Measurements from ENCODE around the gene ZDHHC8.

The ZDHHC8 gene

DNA sequence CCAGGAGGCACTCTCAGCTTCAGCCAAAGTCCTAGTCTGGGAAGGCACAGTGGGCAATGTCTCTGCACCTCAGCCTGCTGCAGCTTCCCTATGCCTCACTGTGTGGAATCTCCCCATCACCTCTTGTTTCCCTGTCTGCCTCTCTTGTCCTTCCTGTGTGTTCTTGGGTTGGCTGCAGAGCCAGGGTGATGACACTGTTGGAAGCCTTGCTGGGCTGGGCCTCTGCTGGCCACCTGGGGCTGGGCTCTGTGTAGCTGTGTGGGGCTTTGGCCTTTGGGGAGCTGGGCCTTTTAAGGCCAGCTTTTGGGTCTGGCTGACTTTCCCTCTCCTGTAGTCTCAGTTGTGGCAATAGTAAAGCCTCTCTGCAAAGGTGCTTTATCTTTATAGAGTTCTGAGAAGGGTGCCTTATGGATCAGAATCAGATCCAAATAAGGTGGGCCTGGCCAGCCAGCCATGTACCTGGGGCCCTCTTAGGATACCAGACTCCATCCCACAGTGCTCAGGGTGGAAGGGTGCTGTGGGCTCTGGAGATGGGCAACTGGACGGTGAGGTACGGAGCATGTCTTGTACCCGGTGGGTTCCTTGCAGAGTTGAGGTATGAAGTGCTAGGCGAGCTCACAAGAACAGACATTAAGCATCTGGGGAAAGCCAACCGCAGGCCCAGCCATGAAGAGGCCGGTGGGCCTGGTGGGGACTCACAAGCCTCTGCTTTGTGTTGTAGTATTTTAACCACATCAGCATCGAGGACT lies 26.0 kb upstream of the ZDHHC8 start:
- Histone ChIP-seq H3K9me3 (ENCODE audit: low read length) (no peaks in the 10 kb centered on the region), H3K36me3 (ENCODE audit: insufficient read depth, low read length) (peaks cover 93% of the 10 kb centered on the region), H2AFZ (ENCODE audit: low read depth, low read length) (no peak overlapping the region), H3K27me3 (ENCODE audit: insufficient read depth, low read length) (no peaks in the 10 kb centered on the region), H3K4me1 (ENCODE audit: insufficient read depth, low read length) (no peaks in the 10 kb centered on the region), H3K4me3 (ENCODE audit: low read length) (no peak overlapping the region)

DNA sequence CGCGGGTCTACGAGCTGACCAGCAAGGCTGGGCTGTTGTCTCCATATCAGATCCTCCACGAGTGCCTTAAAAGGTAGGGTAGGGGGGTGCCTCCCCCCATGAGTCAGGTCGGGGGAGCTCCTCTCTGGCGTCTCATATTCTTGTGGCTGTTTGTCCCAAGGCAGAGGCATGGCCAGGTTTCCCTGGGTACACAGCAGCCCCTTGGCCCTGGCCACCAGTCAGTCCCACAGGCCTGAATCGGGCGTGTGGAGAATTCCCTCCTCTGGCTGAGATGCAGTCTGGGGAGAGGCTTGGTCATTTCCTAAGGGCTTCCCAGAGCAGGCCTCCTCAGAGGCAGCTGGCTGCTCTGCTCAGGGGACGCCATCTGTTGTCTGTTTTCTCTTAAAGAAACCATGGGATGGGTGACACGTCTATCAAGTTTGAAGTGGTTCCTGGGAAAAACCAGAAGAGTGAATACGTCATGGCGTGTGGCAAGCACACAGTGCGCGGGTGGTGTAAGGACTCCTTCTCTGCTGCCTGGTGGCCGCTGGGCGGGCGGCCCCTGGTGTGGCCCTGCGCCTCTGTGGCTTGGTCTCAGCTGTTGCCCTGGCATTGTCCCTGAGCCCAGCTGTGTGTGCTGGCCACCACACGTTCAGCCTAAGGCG lies 25.3 kb upstream of the ZDHHC8 start:
- Histone ChIP-seq H3K4me1 (ENCODE audit: insufficient read depth, low read length) (no peaks in the 10 kb centered on the region), H3K36me3 (ENCODE audit: insufficient read depth, low read length) (peaks cover 92% of the 10 kb centered on the region), H3K9me3 (ENCODE audit: low read length) (no peaks in the 10 kb centered on the region), H2AFZ (ENCODE audit: low read depth, low read length) (no peak overlapping the region), H3K4me3 (ENCODE audit: low read length) (no peak overlapping the region), H3K27me3 (ENCODE audit: insufficient read depth, low read length) (no peaks in the 10 kb centered on the region)

DNA sequence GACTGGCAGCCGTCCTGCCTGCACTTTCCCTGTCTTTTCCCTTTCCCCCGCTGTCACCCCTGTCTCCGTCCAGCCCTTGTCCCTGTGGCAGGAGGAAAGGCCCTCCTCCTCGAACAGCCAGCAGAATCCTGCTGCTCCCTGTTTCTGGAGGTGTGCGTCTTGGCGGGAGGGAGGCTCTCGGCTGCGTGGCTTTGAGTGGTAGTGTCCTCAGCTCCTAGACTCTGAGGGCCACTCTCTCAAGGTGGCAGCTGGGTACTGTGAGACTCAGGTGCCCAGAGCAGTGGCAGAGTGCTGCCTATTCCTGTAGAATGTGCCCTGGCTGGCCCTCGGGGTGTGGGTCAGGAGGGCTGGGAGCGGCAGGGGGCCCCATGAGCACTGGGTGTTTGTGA lies 24.8 kb upstream of the ZDHHC8 start:
- no peaks in the 10 kb centered on the region for H3K9me3 ChIP-seq (ENCODE audit: low read length)
- H3K4me1 ChIP-seq (ENCODE audit: insufficient read depth, low read length): no peaks in the 10 kb centered on the region
- no peak overlapping the region for H2AFZ ChIP-seq (ENCODE audit: low read depth, low read length)
- no peaks in the 10 kb centered on the region for H3K27me3 ChIP-seq (ENCODE audit: insufficient read depth, low read length)
- no peak overlapping the region for H3K4me3 ChIP-seq (ENCODE audit: low read length)
- peaks cover 90% of the 10 kb centered on the region for H3K36me3 ChIP-seq (ENCODE audit: insufficient read depth, low read length)

DNA sequence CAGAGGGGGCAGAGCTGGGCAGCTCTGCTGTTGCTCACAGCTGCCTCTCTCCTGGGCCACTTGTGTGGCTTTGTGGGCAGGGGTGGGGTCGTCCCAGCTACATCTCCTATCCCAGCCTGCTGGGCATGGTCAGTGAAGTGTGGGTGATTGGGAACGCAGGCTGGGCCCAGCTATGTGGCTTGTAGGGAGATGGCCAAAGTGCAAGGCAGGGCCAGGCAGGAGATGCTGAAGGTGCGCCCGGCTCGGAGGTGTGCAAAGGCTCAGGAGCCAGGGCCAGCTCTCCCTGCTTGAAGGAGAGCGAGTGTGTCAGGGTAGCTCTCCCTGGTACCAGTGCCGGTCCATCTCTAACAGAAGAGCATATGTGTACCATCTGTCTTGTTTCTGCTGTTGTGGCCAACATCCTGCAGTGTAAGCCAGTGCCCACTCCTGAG lies 24.1 kb upstream of the ZDHHC8 start:
- no peaks in the 10 kb centered on the region for H3K9me3 ChIP-seq (ENCODE audit: low read length)
- H2AFZ ChIP-seq (ENCODE audit: low read depth, low read length): no peak overlapping the region
- H3K36me3 ChIP-seq (ENCODE audit: insufficient read depth, low read length): peaks cover 91% of the 10 kb centered on the region
- no peaks in the 10 kb centered on the region for H3K4me1 ChIP-seq (ENCODE audit: insufficient read depth, low read length)
- H3K27me3 ChIP-seq (ENCODE audit: insufficient read depth, low read length): no peaks in the 10 kb centered on the region
- H3K4me3 ChIP-seq (ENCODE audit: low read length): no peak overlapping the region

DNA sequence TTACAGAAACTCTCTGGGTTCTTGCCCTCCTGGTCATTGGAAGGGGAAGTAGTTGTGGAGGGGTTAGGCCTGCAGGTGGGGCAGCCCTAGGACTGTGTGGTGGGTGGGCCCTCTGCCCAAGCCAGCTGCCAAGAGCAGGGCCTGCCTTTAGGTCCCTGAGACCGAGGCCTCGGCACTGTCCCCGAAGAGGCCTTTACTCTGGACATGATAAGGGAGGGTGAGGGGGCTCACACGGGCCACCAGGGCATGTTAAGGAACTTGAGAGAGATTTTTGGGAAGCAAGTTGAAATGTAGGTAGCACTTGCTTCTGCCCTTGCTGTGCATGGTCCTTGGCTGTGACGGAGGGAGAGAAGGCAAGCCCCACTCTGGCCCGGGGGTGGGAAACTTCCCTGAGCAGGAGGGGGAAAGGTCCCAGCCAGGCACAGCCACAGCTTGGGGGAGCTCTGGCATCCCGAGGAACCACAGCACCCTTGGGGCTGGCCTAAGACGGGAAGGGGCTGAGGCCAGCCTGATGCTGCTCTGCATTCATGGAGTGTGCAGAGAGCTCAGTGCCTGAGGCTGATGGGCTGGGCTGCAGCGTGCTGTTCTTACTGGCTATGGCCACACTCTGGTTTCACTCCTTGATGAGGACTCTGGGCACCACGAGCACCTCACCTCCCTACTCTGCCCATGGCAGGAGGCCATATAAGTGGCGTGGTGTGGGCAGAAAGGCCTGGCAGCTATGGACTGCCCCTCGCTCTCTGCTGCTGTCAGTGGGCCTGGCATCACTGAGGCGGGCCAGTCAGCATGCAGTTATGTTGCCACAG lies 23.4 kb upstream of the ZDHHC8 start:
- Histone ChIP-seq H3K36me3 (ENCODE audit: insufficient read depth, low read length) (peaks cover 92% of the 10 kb centered on the region), H2AFZ (ENCODE audit: low read depth, low read length) (no peak overlapping the region), H3K27me3 (ENCODE audit: insufficient read depth, low read length) (no peaks in the 10 kb centered on the region), H3K9me3 (ENCODE audit: low read length) (no peaks in the 10 kb centered on the region), H3K4me3 (ENCODE audit: low read length) (no peak overlapping the region), H3K4me1 (ENCODE audit: insufficient read depth, low read length) (no peaks in the 10 kb centered on the region)

DNA sequence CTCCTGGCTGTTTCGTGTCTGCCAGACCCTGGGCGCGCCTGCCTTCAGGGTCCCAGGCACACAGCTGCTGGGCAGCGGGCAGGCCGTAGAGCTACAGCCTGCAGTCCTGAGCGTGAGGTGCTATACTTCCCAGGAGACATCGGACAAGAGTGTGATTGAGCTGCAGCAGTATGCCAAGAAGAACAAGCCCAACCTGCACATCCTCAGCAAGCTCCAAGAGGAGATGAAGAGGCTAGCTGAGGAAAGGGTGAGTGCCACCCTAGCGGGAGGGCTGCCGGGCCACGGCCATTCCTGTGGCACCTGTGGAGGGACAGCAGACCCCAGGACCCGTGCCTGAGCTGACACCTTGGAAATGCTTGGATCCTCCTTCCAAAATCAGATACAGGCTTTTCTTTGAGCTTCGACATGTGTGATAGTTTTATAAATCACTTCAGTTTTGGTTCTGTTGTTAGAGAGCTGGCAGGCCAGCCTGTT lies 22.8 kb upstream of the ZDHHC8 start:
- Histone ChIP-seq H2AFZ (ENCODE audit: low read depth, low read length) (no peak overlapping the region), H3K4me1 (ENCODE audit: insufficient read depth, low read length) (no peaks in the 10 kb centered on the region), H3K36me3 (ENCODE audit: insufficient read depth, low read length) (peaks cover 89% of the 10 kb centered on the region), H3K9me3 (ENCODE audit: low read length) (no peaks in the 10 kb centered on the region), H3K4me3 (ENCODE audit: low read length) (no peak overlapping the region), H3K27me3 (ENCODE audit: insufficient read depth, low read length) (no peaks in the 10 kb centered on the region)

DNA sequence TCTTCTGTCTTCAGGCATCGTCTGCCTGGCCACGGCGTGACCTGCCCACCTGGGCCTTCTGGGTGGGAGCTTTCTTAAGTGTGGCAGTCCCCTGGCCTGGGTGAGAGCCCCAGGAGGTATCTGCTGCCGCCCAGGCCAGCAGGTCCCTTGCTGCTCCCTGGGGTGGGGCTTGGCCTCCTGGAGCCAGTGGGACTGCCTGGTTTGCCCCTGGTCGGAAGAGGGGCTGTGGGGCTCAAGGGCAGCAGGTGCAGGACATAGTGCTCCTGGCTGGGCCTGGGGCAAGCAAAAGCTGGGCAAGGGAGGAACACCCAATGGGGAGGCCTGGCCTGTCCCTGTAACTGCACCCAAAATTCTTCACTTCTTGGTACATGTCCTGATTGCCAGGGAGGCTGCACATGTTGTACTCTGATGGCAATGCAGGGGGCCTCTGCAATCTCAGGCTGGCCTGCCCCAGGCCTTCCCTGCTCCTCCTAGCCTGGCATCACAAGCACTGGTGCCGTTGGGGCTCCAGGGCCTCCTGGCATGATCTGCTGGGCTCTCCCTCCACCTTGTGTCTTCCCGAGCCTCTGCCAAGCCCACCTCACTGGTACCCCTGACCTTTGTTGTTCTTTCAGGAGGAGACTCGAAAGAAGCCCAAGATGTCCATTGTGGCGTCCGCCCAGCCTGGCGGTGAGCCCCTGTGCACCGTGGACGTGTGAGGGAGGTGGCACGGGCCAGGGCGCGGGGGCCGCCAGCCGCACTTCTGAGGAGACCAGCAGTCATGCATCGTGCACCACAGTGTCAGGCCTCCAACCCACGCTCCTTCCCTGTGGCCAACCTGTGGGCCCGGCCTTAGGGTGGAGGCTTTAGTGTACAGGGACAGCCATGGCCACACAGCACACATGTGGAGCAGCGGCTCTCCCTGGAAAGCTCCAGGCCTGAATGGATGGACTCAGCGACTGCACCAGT lies 21.9 kb upstream of the ZDHHC8 start:
- H3K27me3 ChIP-seq (ENCODE audit: insufficient read depth, low read length): no peaks in the 10 kb centered on the region

DNA sequence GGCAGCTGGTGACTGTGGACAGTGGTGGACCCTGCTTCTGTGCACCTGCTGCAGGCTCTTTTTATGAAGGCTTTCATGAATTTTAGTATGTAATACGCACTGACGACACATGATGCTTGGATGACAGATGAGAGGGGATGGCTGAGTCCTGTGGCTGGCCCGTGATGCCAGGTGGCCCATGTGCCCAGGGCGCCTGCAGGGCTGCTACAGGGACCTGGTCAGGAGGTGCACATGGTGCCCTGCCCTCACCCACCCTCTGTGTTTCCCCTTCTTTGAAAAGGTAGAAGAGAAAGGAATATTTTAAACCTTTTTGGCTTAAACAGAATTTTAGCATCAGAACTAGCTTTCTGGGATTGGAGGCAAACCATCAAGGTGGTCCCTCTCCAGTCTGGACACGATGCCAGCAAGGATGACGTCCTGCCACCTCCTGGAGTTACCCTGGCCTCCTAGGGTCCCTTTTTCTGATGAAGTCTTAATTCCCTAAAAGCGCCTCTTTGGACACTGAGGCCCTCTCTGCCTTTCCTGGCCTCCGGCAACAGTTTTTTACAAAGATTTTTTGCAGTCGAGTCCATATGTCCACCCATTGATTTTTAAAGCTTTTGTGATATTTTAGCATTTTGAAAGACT lies 21.1 kb upstream of the ZDHHC8 start:
- Histone ChIP-seq H3K4me1 (ENCODE audit: insufficient read depth, low read length) (peaks cover under 1% of the 10 kb centered on the region), H2AFZ (ENCODE audit: low read depth, low read length) (no peak overlapping the region), H3K36me3 (ENCODE audit: insufficient read depth, low read length) (peaks cover 90% of the 10 kb centered on the region), H3K4me3 (ENCODE audit: low read length) (no peak overlapping the region), H3K27me3 (ENCODE audit: insufficient read depth, low read length) (no peaks in the 10 kb centered on the region), H3K9me3 (ENCODE audit: low read length) (no peaks in the 10 kb centered on the region)

More for the DNA sequence above, 21.9 kb upstream of the ZDHHC8 start:
- no peaks in the 10 kb centered on the region for H3K4me1 ChIP-seq (ENCODE audit: insufficient read depth, low read length)
- H3K4me3 ChIP-seq (ENCODE audit: low read length): no peak overlapping the region
- no peaks in the 10 kb centered on the region for H3K9me3 ChIP-seq (ENCODE audit: low read length)
- H2AFZ ChIP-seq (ENCODE audit: low read depth, low read length): no peak overlapping the region
- peaks cover 91% of the 10 kb centered on the region for H3K36me3 ChIP-seq (ENCODE audit: insufficient read depth, low read length)

DNA sequence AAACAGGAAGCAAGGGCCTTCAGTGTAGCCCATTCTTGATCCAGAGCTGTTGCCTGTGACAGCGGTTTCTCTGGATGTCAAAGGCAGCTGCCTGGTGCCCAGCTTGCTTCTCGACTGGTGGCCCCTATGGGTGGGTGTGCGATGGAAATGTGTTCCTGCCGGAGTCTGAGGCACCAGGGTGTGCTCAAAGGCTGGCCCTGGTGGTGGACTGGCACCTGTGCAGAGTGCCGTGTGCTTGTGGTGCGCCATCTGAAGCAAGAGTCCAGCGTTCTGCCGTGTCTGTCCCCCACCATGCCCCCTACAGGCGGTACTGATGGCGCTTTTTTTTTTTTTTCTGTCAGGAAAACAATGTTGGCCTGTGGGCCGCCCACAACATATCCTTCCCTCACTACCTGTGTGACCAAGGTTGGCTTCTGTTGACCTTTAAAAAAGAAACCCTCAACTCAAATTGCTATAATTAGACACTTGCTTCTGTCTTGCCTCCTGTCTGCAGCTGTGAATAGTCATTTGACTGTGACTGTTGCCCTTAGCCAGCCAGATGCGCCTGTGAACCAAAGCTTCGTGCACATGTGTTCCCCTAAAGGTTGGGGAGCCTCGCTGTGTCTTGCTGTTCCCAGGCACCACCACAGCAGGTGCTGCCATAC lies 20.4 kb upstream of the ZDHHC8 start:
- Histone ChIP-seq H2AFZ (ENCODE audit: low read depth, low read length) (no peak overlapping the region), H3K27me3 (ENCODE audit: insufficient read depth, low read length) (no peaks in the 10 kb centered on the region), H3K4me3 (ENCODE audit: low read length) (no peak overlapping the region), H3K9me3 (ENCODE audit: low read length) (no peaks in the 10 kb centered on the region), H3K36me3 (ENCODE audit: insufficient read depth, low read length) (peaks cover 87% of the 10 kb centered on the region), H3K4me1 (ENCODE audit: insufficient read depth, low read length) (peaks cover 7% of the 10 kb centered on the region)

DNA sequence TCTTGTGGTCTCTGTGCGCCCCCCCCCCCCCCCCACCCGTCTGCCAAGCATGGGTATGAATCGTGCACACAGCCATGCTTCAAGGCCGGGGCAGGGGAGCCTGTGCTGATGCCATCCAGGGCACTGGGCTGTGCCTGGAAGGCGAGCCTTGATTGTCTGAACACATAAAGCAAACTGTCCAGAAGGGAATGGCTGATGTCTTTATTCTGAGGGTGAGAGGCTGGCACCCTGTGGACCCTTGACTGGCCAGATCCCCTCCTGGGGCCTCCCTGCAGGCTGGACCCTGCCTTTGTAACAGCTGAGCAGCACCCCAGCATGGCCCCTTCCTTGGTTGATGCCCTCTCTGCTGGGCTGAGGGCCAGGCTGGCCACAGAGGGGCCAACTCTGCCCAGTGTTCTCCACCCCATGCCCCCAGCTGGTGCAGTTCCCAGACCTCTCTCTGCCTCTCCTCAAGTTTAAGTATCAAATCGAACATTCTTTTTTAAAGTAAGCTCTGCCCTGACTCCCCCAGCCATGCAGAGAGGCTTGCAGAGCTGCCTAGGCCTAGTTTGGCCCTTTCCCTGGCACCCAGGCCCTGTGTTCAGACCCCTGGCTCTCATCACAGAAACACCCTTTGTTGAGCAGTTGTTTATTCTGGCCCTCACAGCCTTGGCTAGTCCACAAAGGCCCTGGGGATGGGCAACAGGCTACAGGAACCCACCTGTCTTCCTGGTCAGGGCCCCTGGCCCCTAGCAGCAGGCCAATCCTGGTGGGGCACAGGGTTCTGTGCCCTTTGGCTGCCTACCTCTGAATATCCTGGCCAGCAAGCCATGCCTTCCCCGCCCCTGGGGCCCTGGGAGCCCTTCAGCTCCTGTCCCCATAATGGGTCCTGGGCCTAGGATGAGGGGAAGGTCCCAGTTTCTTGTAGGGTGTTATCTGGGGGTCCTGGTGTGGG lies 19.6 kb upstream of the ZDHHC8 start:
- H3K9me3 ChIP-seq (ENCODE audit: low read length): no peaks in the 10 kb centered on the region
- H3K4me3 ChIP-seq (ENCODE audit: low read length): no peak overlapping the region
- H3K4me1 ChIP-seq (ENCODE audit: insufficient read depth, low read length): peaks cover 11% of the 10 kb centered on the region
- peaks cover 79% of the 10 kb centered on the region for H3K36me3 ChIP-seq (ENCODE audit: insufficient read depth, low read length)
- H3K27me3 ChIP-seq (ENCODE audit: insufficient read depth, low read length): no peaks in the 10 kb centered on the region
- H2AFZ ChIP-seq (ENCODE audit: low read depth, low read length): no peak overlapping the region
